Adipose tissue (tissue), 3 donors: ENCODE measurements around the gene CTNNBIP1. TPM values are rescaled to one million over a fixed set of nuclear protein-coding genes. Genes with fewer than 3 reads are reported as not detected.

Experiments
- H3K27ac ChIP-seq: one replicate; pipeline ENCODE4 v1.5.1; 2013; ENCODE audit warnings: low read depth, low read length
- whole genome bisulfite sequencing, 3 donors: extraction: QIAGEN DNeasy Blood & Tissue Kit; methylation state at CpG; one replicate each; pipeline ENCODE4 v1.1.7; 2013; 5-methylcytosine and 5-hydroxymethylcytosine counted together
- polyA plus RNA-seq, 3 donors: library from polyadenylated mRNA; stranded (reverse); fragments of 200-250 nt; gene quantifications; one replicate each; pipeline ENCODE4 v1.2.3, GENCODE V29; 2013
- donor health status: healthy with polysubstance abuse.
- donor health status: Bipolar disorder and iron deficiency.
- donor health status: healthy.

CTNNBIP1 gene
- polyA plus RNA-seq, 3 donors: 18.1 to 22.6 (median 18.6) TPM

DNA sequence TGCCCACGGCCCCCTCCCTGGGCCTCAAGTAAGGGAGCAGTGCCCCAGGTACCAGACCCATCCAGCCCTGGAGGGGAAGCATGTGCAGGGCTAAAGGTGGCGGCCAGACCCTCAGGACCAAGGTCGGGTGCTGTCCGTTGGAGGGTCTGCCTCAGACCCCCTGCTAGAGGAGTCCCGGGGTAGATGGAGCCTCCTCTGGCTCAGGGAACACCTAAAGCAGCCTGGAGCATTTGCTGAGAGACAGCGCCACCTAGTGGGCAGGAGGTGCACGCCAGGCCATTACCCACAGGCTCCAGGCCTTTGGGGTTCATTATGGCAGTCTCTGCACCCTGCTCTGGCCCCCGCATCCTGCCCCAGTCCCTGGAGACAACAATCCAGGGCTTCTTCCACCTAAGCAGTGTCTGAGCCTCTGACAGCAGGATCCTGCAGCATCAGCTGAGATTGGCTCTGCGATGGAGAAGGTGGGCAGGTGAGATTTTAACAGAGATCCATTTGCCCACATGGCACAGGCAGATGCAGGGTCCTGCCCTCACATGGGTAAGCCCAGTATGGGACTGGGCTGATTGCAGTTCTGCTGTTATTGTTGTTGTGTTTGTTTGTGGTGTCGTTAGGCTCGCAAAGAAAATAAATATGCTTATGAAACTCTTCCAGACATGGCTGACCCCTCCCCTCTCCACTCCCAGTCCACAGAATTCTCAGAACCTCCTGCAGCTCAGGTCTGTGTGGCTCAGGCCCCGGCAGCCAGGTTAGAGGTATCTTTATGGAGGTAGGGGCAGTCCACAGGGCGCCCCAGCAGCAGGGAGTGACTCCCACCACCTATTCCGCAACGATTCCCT lies 42.4 kb downstream of the CTNNBIP1 start:
- H3K27ac ChIP-seq: no peak overlapping the region
- 49 to 52% (median 50%) methylated on average over 15 of the region's 15 CpGs for WGBS, 3 donors

DNA sequence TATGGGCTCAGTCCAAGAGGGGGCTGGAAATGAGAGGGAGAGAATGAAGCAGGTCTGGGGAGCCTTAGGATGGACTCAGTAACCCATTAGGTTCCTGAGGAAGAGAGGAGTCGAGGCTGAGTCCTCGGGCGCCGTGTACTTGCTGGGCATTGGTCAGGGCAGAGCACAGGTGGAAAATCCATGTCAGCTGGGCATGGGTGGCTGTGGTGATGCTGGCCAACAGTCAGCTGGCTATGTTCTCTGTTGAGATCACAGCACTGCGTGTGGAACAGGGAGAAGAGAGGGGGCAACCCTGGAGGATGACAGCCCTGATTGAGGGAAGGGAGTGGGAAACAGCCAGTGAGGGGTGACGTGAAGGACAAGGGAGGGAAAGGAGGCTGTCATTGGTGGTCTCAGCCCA lies 43.2 kb downstream of the CTNNBIP1 start:
- no peak overlapping the region for H3K27ac ChIP-seq
- 85 to 95% (median 93%) methylated on average over 6 of the region's 6 CpGs for WGBS, 3 donors

GRCh38 chr1:9865724-9866123 lies 44.3 kb downstream of the CTNNBIP1 start:
- WGBS, 3 donors: 65 to 74% (median 71%) methylated on average over 2 of the region's 2 CpGs
- no peak overlapping the region for H3K27ac ChIP-seq

DNA sequence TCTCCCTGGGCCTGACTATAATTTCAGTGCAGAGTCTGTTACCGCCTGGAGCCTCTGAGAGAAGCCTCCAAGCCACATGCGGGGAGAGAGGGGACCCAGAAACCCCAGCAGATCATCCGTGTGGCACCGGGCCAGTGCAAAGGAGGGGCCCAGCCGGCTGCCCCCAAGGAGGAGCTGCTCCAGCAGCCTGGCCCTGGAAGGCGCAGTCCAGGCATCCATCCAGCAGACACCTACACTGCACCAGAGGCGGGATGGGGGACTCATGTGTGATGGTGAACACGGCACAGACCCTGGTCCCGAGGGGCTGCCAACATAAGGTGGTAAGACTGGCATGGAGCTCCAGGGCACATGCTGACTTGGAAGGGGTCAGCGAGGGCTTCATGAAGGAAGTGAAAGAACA lies 46.7 kb downstream of the CTNNBIP1 start:
- H3K27ac ChIP-seq: no peak overlapping the region
- 78 to 83% (median 80%) methylated on average over 10 of the region's 10 CpGs for WGBS, 3 donors

DNA sequence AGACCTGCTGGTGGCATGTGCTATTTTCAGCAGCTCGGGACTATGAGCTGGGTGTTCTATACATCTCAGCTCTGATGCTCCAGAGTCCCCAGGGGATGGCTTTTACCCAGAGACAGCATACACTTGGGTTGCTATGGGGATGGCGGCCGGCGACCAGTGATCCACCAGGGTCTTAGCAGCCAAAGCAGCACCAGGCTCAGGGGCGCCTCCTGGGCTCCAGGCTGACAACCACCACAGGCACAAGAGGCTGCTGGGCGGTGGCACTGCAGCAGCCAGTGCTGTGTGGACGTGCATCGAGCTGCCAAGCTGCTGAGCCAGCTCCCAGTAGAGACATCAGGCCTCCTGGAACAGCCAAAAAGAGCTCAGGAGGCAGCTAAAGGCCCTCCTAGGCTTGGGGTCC lies 48.7 kb downstream of the CTNNBIP1 start:
- H3K27ac ChIP-seq: no peak overlapping the region
- WGBS, 3 donors: 83 to 88% (median 84%) methylated on average over 8 of the region's 8 CpGs

GRCh38 chr1:9860887-9861286 lies 49.2 kb downstream of the CTNNBIP1 start:
- no peak overlapping the region for H3K27ac ChIP-seq
- WGBS, 3 donors: 80 to 92% (median 88%) methylated on average over 5 of the region's 5 CpGs

- 56 to 66% (median 61%) methylated on average over 5 of the region's 5 CpGs for WGBS, 3 donors
- H3K27ac ChIP-seq: no peak overlapping the region
These were observed 50.6 kb downstream of the CTNNBIP1 start for GRCh38 chr1:9859281-9860014.

GRCh38 chr1:9858293-9859035 lies 51.6 kb downstream of the CTNNBIP1 start:
- WGBS, 3 donors: 96 to 97% (median 97%) methylated on average over 6 of the region's 6 CpGs
- H3K27ac ChIP-seq: no peak overlapping the region

DNA sequence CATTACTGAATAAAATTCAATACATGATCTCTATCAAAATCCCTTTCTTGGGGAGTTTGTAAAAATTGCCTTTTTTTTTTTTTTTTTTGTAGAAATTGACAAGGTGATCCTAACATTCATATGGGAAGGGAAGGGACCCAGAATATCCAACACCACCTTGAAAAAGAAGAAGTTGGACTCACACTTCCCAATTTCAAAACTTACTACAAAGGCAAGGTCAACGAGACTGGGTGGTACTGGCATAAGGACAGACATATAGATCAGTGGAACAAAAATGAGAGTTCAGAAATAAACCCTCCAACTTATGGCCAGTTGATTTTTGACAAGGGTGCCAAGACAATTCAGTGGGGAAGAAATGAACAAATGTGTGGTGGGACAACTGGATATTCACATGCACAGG lies 54.9 kb downstream of the CTNNBIP1 start:
- 54 to 93% (median 62%) methylated on average over 1 of the region's 1 CpG for WGBS, 3 donors
- H3K27ac ChIP-seq: no peak overlapping the region

DNA sequence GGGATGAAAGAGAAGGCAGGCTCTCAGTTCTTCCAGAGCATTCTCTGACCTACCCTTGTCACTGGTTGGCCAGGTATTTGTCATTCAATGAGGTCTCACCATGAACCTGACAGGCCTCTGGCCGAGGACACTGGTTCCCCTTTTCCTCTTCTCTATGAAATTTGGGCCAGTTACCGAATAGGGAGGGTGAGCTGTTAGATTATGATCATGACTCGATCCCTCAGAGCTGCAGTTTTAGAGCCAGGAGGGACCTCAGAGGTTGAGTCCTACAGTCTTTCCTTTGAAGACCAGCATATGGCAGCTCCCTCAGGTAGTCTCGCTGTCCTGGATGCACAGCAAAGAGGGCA lies 56.8 kb downstream of the CTNNBIP1 start:
- WGBS, 3 donors: 75 to 100% (median 89%) methylated on average over 4 of the region's 4 CpGs
- no peak overlapping the region for H3K27ac ChIP-seq

DNA sequence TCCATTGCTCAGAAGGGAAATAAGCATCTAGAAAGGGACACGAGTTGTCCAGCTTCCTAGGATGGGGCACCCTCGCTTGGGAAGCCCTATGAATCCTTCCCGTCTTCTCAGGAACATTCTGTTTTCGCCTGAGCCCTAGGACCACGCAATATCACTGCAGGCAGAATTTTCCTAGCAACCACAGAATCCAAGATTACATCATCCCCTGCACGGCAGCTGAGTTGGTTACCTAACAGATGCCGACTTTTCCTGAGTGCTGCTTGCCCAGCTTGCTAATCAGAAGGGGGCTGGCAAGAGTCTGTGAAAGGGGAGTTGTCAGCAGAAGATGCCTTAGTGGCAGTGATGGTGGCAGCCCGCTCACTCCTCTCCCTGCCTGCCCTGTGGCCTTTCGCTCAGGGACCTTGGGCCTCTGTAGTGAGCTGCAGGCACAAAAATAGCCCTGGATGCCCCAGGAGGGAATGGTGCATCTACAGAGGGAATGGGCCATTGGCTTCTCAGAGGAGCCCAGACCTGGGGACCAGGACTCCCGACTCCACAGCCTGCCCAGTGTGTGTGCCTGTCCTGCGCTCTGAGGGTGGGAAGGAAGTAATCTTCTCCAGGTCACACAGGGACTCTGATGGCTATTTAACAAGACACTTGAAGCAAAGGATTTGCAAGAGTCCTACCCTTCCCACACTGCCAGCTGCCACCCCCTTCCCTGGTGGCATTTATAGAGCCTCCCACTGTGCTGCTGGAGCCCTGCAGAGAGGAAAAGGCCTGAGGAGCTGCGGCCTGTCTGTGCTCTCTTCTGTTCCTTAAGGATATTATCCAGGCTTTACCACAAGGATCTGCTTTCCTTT lies 57.4 kb downstream of the CTNNBIP1 start:
- WGBS, 3 donors: 66 to 87% (median 68%) methylated on average over 12 of the region's 12 CpGs

DNA sequence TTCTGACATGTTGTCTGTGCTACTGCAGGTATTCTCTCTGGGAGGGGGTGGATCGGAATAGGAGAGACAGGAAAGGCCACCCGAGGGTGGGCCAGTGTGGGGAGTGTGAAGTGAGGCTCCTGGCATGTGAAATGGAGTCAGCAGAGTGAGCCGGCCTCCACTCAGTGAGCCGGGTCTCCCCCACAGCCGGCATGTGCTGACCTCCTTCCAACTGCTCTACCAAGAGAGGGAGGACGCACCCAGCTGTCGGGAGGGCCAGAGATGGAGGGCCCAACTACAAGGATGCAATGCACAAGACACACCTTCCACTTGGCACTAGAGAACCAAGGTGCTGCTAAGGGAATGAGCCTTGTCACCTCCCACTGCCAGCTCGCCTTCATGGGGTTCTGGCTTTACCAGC lies 58.1 kb downstream of the CTNNBIP1 start:
- WGBS, 3 donors: 72 to 83% (median 73%) methylated on average over 6 to 8 of the region's 8 CpGs
- no peak overlapping the region for H3K27ac ChIP-seq

More for the DNA sequence above, 57.4 kb downstream of the CTNNBIP1 start:
- H3K27ac ChIP-seq: no peak overlapping the region

DNA sequence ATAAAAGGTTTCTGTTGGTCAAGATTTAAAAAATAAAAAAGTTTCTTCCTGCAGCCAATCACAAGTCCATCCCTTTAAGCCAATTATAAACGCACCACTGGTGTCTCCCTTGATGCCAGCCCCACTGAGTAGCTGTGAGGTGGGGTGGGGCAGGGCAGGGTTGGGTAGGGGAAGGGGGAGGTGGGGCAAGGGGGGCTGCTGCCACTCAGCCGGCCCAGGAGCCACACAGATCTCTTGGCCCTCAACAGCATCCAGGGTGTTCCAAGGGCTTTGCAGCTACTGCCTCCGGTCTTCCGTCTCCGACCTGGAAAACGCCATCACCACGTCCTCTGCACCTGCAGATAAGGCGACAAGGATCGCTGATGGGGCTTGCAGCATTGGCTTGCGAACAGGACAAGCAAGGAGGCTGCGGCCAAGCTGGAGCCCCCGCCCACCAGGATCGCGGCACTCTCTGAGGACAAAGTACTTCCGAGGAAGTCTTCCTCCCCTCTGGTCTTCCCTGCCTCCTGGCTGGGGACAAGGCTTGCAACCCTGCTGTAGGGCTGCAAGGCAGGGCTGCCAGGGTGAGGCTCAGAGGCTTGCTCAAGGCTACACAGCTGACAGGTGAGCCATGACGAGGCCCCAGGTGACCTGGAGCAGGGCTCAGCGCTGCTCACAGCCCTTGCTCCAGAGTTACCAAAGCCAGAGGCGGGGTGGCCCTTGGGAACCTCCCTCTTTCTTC lies 59.5 kb downstream of the CTNNBIP1 start:
- H3K27ac ChIP-seq: no peak overlapping the region
- WGBS, 3 donors: 42 to 56% (median 52%) methylated on average over 18 of the region's 18 CpGs

DNA sequence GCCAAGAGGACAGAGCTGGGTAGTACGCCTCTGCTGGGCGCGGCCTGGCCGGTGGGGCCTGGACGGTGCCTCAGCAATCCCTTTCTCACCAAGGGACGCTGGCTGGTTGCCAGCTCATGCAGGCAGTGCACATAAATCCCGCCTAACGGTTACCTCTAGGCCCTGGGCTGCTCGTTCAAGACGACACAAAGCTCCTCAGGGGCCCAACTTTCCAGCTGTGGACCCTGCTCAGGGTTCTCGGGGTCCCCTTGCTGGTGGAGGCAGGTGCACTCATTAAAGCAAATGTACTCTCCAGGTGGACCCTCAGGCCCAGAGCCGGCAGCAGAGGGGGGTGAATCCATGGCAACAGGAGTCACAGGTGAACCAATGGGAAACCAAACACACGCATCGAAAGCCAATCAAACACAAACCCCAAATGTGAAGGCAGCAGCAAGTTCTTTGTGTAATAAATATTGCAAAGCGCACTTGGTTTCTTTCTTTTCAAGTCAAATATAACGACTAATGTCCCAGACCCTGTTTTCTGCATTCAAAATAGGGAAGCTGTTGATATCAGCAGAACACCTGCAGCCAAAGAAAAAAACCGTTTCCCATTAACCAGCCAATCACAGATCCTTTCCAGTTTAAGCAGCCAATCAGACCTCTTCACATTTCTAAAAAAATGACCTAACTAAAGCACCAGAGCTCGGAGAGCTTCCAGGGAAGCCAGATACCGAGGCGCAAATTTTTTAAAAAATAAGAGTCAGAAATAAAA lies 60.2 kb downstream of the CTNNBIP1 start:
- no peak overlapping the region for H3K27ac ChIP-seq

GRCh38 chr1:9848022-9848421 lies 62.0 kb downstream of the CTNNBIP1 start:
- WGBS, 3 donors: 46 to 67% (median 54%) methylated on average over 8 of the region's 8 CpGs
- no peak overlapping the region for H3K27ac ChIP-seq

More for the DNA sequence above, 60.2 kb downstream of the CTNNBIP1 start:
- 65 to 85% (median 67%) methylated on average over 20 of the region's 20 CpGs for WGBS, 3 donors

GRCh38 chr1:9847269-9847668 lies 62.8 kb downstream of the CTNNBIP1 start:
- WGBS, 3 donors: 94 to 98% (median 95%) methylated on average over 2 of the region's 2 CpGs
- H3K27ac ChIP-seq: no peak overlapping the region

DNA sequence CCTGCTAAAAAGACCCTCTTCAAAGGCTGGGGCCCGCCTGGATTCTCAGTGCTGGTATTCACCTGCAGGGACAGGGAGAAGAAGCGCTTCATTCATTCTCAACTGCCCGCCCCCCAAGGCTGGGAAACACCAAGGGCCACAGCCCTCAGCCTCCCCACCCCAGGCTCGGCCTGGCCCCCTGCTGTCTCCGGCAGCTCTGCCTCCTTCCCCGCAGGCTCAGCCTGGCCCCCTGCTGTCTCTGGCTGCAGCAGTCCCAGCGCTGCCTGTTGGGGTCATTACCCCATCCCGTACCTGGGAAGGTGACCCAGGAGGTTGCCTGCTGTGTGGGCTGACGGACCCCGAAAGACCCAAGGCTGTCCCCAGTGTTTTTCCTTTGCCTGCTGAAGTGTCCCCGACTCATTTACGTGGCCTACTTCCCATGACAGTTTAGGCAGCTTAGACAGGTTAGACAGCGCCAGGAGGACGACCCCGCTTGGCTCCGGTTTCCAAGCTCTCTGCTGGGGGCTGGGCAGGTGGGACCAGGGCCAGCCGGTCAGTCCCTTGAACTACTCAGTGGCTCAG lies 63.4 kb downstream of the CTNNBIP1 start:
- WGBS, 3 donors: 84 to 91% (median 87%) methylated on average over 17 of the region's 17 CpGs

More for the DNA sequence above, 63.4 kb downstream of the CTNNBIP1 start:
- no peak overlapping the region for H3K27ac ChIP-seq
